HEK293T (cell line): Measurements from ENCODE around the gene PTPRA.

ENCODE experiments used
- ARNT ChIP-seq: fragments of 450-650 bp; IDR thresholded peaks from 2 replicates; pipeline ENCODE4 v1.6.1; 2017; ENCODE audit warnings: mild to moderate bottlenecking
- BHLHE40 ChIP-seq: fragments of 450-650 bp; IDR thresholded peaks from 2 replicates; pipeline ENCODE4 v1.6.1; 2016; ENCODE audit warnings: mild to moderate bottlenecking, moderate library complexity, borderline replicate concordance
- FOXA1 ChIP-seq: fragments of 450-650 bp; IDR thresholded peaks from 2 replicates; pipeline ENCODE4 v1.6.1; 2016; ENCODE audit warnings: mild to moderate bottlenecking
- FOXK2 ChIP-seq: fragments of 450-650 bp; IDR thresholded peaks from 2 replicates; pipeline ENCODE4 v1.6.1; 2016; ENCODE audit warnings: mild to moderate bottlenecking
- NFRKB ChIP-seq: fragments of 450-650 bp; IDR thresholded peaks from 2 replicates; pipeline ENCODE4 v1.6.1; 2016; ENCODE audit warnings: mild to moderate bottlenecking, moderate library complexity
- SP1 ChIP-seq: fragments of 450-650 bp; IDR thresholded peaks from 2 replicates; pipeline ENCODE4 v1.6.1; 2017
- SUZ12 ChIP-seq: fragments of 450-650 bp; IDR thresholded peaks from 2 replicates; pipeline ENCODE4 v1.6.1; 2016; ENCODE audit warnings: mild to moderate bottlenecking

GRCh38 chr20:2838170-2838797 is 35.0 kb upstream of the PTPRA start:
- TF ChIP-seq BHLHE40 (no peak), SUZ12 (no peak), FOXK2 (no peak), ARNT (no peak), FOXA1 (no peak), NFRKB (no peak), SP1 (no peak)
